GM23338 (cell line): ENCODE data around the gene MKRN2. TPM values are rescaled to one million over a fixed set of nuclear protein-coding genes. Genes with fewer than 3 reads are reported as not detected.

ENCODE experiments used
- ATAC-seq: fragments of 200-7000 bp; cut with Tn5 transposase; 3 replicates; pipeline ENCODE4 v1.9.1; 2020
- DNase-seq: peaks from one replicate; pipeline ENCODE4 v3.0.0-alpha.2; 2015; ENCODE audit warnings: low spot score
- H2AFZ ChIP-seq: fragments of 200-600 bp; sonication (generic); 2 replicates; pipeline ENCODE4 v1.8.0; 2016; ENCODE audit warnings: antibody characterized with exemption, mild to moderate bottlenecking, moderate library complexity
- H3F3A ChIP-seq: fragments of 200-600 bp; sonication (generic); replicated peaks from 2 replicates; pipeline ENCODE4 v1.8.0; 2017; ENCODE audit warnings: antibody characterized with exemption, mixed run types, low read depth
- H3K27ac ChIP-seq: fragments of 200-600 bp; sonication (generic); 2 replicates; pipeline ENCODE4 v1.6.1; 2016; ENCODE audit warnings: low read depth
- H3K27me3 ChIP-seq: fragments of 200-600 bp; sonication (generic); 2 replicates; pipeline ENCODE4 v1.8.0; 2016; ENCODE audit warnings: mild to moderate bottlenecking, mixed run types, moderate library complexity; ENCODE audit not compliant: insufficient read depth
- H3K36me3 ChIP-seq: fragments of 200-600 bp; sonication (generic); 2 replicates; pipeline ENCODE4 v1.8.0; 2016; ENCODE audit warnings: mild to moderate bottlenecking; ENCODE audit not compliant: insufficient read depth
- H3K4me1 ChIP-seq: fragments of 200-600 bp; sonication (generic); 2 replicates; pipeline ENCODE4 v1.8.0; 2016; ENCODE audit warnings: mild to moderate bottlenecking, moderate library complexity; ENCODE audit not compliant: insufficient read depth
- H3K4me2 ChIP-seq: fragments of 200-600 bp; sonication (generic); 2 replicates; pipeline ENCODE4 v1.7.1; 2017; ENCODE audit warnings: mixed run types
- H3K4me3 ChIP-seq: fragments of 200-600 bp; sonication (generic); 2 replicates; pipeline ENCODE4 v1.6.1; 2016; ENCODE audit warnings: mixed run types
- H3K79me2 ChIP-seq: fragments of 200-600 bp; sonication (generic); replicated peaks from 2 replicates; pipeline ENCODE4 v1.8.0; 2017; ENCODE audit warnings: mild to moderate bottlenecking; ENCODE audit not compliant: insufficient read depth
- H3K9me2 ChIP-seq: fragments of 200-600 bp; sonication (generic); 2 replicates; pipeline ENCODE4 v1.8.0; 2017; ENCODE audit not compliant: insufficient read depth
- H4K20me1 ChIP-seq: fragments of 200-600 bp; sonication (generic); replicated peaks from 2 replicates; pipeline ENCODE4 v1.8.0; 2017; ENCODE audit warnings: mild to moderate bottlenecking; ENCODE audit not compliant: insufficient read depth
- H3K27ac Mint-ChIP-seq: 2 replicates; pipeline ENCODE4 v1.8.0; 2020; ENCODE audit warnings: inconsistent platforms, mild to moderate bottlenecking, moderate library complexity, mixed read lengths
- H3K27me3 Mint-ChIP-seq: 3 replicates; pipeline ENCODE4 v1.8.0; 2022; ENCODE audit warnings: low read depth, mild to moderate bottlenecking, moderate library complexity, mixed read lengths, inconsistent platforms; ENCODE audit not compliant: insufficient read depth, poor library complexity
- H3K36me3 Mint-ChIP-seq: 3 replicates; pipeline ENCODE4 v1.8.0; 2021; ENCODE audit warnings: low read depth, mild to moderate bottlenecking, inconsistent platforms, moderate library complexity, mixed read lengths
- H3K4me1 Mint-ChIP-seq: 3 replicates; pipeline ENCODE4 v1.8.0; 2020; ENCODE audit warnings: mild to moderate bottlenecking, inconsistent platforms, mixed read lengths
- H3K4me3 Mint-ChIP-seq: 3 replicates; pipeline ENCODE4 v1.8.0; 2021; ENCODE audit warnings: moderate library complexity, mild to moderate bottlenecking, inconsistent platforms, mixed read lengths
- H3K9me3 Mint-ChIP-seq: 3 replicates; pipeline ENCODE4 v1.8.0; 2020; ENCODE audit warnings: moderate library complexity, mild to moderate bottlenecking, inconsistent platforms, mixed read lengths
- CREB1 ChIP-seq: fragments of 250-450 bp; sonication (Bioruptor Pico); IDR thresholded peaks from 2 replicates; pipeline ENCODE4 v1.5.0; 2020; ENCODE audit warnings: low read depth, mild to moderate bottlenecking, moderate library complexity
- CTCF ChIP-seq, 2 experiments: fragments of 200-600 bp in 1 of 2; sonication (generic) in 1 of 2; conservative IDR thresholded peaks; 2 replicates each; pipeline versions ENCODE4 v1.5.1 to v1.6.1; 2016 to 2017; ENCODE audit warnings: antibody characterized with exemption in 2 of 2, low read depth in 2 of 2, mild to moderate bottlenecking in 2 of 2, moderate library complexity in 1 of 2
- ETS1 ChIP-seq: IDR thresholded peaks from 2 replicates; pipeline ENCODE4 v1.6.1; 2016; ENCODE audit warnings: antibody characterized with exemption
- EZH2 ChIP-seq: fragments of 200-600 bp; sonication (generic); IDR thresholded peaks from one replicate; pipeline ENCODE4 v1.8.0; 2017; ENCODE audit warnings: antibody characterized with exemption, mild to moderate bottlenecking, low read depth; ENCODE audit not compliant: unreplicated experiment
- EZH2phosphoT487 ChIP-seq: fragments of 200-600 bp; sonication (generic); IDR thresholded peaks from one replicate; pipeline ENCODE4 v1.8.1; 2018; ENCODE audit warnings: antibody characterized with exemption; ENCODE audit not compliant: unreplicated experiment
- JUNB ChIP-seq: IDR thresholded peaks from one replicate; pipeline ENCODE4 v1.6.1; 2016; ENCODE audit warnings: antibody characterized with exemption; ENCODE audit not compliant: unreplicated experiment
- NANOG ChIP-seq: IDR thresholded peaks from 2 replicates; pipeline ENCODE4 v1.6.1; 2016; ENCODE audit warnings: antibody characterized with exemption, borderline replicate concordance
- POLR2AphosphoS5 ChIP-seq: IDR thresholded peaks from 2 replicates; pipeline ENCODE4 v1.6.1; 2016; ENCODE audit warnings: antibody characterized with exemption, low read depth
- REST ChIP-seq: IDR thresholded peaks from one replicate; pipeline ENCODE4 v1.6.1; 2018; ENCODE audit warnings: antibody characterized with exemption; ENCODE audit not compliant: unreplicated experiment
- STAT1 ChIP-seq: IDR thresholded peaks from one replicate; pipeline ENCODE4 v1.6.1; 2016; ENCODE audit warnings: antibody characterized with exemption; ENCODE audit not compliant: unreplicated experiment
- ZNF114 ChIP-seq: fragments of 250-450 bp; sonication (Bioruptor Pico); IDR thresholded peaks from 2 replicates; pipeline ENCODE4 v1.5.0; 2020; ENCODE audit warnings: mild to moderate bottlenecking, moderate library complexity
- ZNF331 ChIP-seq: fragments of 250-450 bp; sonication (Bioruptor Pico); IDR thresholded peaks from 2 replicates; pipeline ENCODE4 v1.5.0; 2020; ENCODE audit warnings: low read depth, mild to moderate bottlenecking, moderate library complexity
- ZNF462 ChIP-seq: fragments of 250-450 bp; sonication (Bioruptor Pico); IDR thresholded peaks from 2 replicates; pipeline ENCODE4 v1.5.0; 2020; ENCODE audit warnings: mild to moderate bottlenecking, moderate library complexity
- polyA plus RNA-seq: library from polyadenylated mRNA; unstranded; fragments of >200 nt; fragmentation: Nextera tagmentation; extraction: Ambion mirVana; gene quantifications from 2 replicates; pipeline ENCODE4 v1.2.1, GENCODE V29; 2016
- total RNA-seq: library from RNA; depleted of rRNA; stranded (reverse); fragments of >200 nt; shearing (Covaris generic); gene quantifications from 2 replicates; pipeline ENCODE4 v1.2.3, GENCODE V29; 2014

MKRN2 gene
- total and polyA plus RNA-seq, 2 experiments from 2014 or later: 11.4 to 24.6 TPM

DNA sequence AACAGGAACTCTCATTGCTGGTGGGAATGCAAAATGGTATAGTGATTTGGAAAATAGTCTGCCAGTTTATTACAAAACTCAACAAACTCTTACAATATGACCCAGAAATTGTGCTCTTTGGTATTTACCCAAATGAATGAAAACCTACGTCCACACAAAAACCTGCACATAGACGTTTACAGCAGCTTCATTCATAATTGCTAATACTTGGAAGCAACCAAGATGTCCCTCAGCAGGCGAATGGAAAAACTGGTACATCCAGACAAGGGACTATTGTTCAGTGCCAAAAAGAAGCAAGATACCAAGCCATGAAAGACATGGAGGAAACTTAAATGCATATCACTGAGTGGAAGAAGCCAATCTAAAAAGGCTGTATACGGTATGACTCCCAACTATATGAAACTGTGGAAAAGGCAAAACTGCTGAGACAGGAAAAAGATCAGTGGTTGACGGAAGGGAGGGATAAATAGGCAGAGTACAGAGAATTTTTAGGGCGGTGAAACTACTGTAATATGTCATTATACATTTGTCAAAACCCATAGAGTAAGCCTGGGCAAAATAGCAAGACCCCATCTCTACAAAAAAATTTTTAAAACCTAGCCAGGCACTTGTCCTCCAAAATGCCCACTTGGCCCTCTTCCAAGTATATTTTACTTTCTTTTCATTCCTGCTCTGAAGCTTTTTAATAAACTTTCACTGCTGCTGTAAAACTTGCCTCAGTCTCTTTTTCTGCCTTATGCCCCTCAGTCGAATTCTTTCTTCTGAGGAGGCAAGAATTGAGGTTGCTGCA, 6.7 kb upstream of the MKRN2 start:
- ATAC-seq (no peak), DNase-seq (no peak)
- H3K27ac Mint-ChIP-seq: no peak overlapping the region
- H3K27me3 ChIP-seq: peaks cover 12% of the 10 kb centered on the region
- H3K4me3 ChIP-seq: no peak overlapping the region
- H3K4me1 Mint-ChIP-seq: peaks cover 10% of the 10 kb centered on the region; the same call in 2 of the 3 replicates
- H3K27ac ChIP-seq: no peak overlapping the region
- H3K4me1 ChIP-seq: 0 out of 2 replicates have a peak, but pooled peaks cover 3% of the 10 kb centered on the region
- H3K4me2 ChIP-seq: no peak overlapping the region
- H3K9me3 Mint-ChIP-seq: no peaks in the 10 kb centered on the region
- H3F3A ChIP-seq: no peaks in the 10 kb centered on the region
- H4K20me1 ChIP-seq: no peaks in the 10 kb centered on the region
- TF ChIP-seq JUNB: no peak
- no peak for TF ChIP-seq CREB1 (CRISPR knock-in tag)
- no peak for TF ChIP-seq CTCF (conservative IDR thresholded peaks at IDR 0.05; ENCODE audit: low read depth in 2 of 2)
- no peak for TF ChIP-seq ZNF331 (CRISPR knock-in tag)
- no peak for TF ChIP-seq EZH2
- TF ChIP-seq EZH2phosphoT487: no peak
- no peak for TF ChIP-seq STAT1
- TF ChIP-seq ZNF462: no peak
- TF ChIP-seq POLR2AphosphoS5: no peak
- no peak for TF ChIP-seq ETS1
- TF ChIP-seq NANOG: no peak
- no peak for TF ChIP-seq REST
- no peak for TF ChIP-seq ZNF114 (CRISPR knock-in tag)
- H3K79me2 ChIP-seq: no peaks in the 10 kb centered on the region
- no peaks in the 10 kb centered on the region for H3K36me3 ChIP-seq
- no peak overlapping the region for H2AFZ ChIP-seq
- H3K27me3 Mint-ChIP-seq: peaks cover 2% of the 10 kb centered on the region
- H3K36me3 Mint-ChIP-seq: no peaks in the 10 kb centered on the region
- no peaks in the 10 kb centered on the region for H3K9me2 ChIP-seq
- no peak overlapping the region for H3K4me3 Mint-ChIP-seq
